Loucy (cell line): ENCODE data around the gene STK32C.

ENCODE experiments used
- CTCF ChIP-seq: fragments of 200-600 bp; sonication (generic); conservative IDR thresholded peaks from 2 replicates; pipeline ENCODE4 v1.5.1; 2014; ENCODE audit warnings: mild to moderate bottlenecking, antibody characterized with exemption, low read length
- EZH2phosphoT487 ChIP-seq: fragments of 200-600 bp; IDR thresholded peaks from 2 replicates; pipeline ENCODE4 v1.6.1; 2018; ENCODE audit warnings: antibody characterized with exemption, mild to moderate bottlenecking, moderate library complexity, borderline replicate concordance

GRCh38 chr10:132205650-132206376 lies 101.9 kb downstream of the STK32C start:
- TF ChIP-seq CTCF, result no peak
- TF ChIP-seq EZH2phosphoT487, result no peak
